HG03045 (cell line): ENCODE data around the gene FHAD1.
"Not testable (repeated sequence)": the region's sequence is repeated elsewhere in the genome, so short reads cannot be mapped to it uniquely, and the experiment has no call there.

ENCODE experiments used
- ATAC-seq: cut with Tn5 transposase; IDR thresholded peaks from one replicate; pipeline ENCODE4 v1.9.1; 2021; ENCODE audit warnings: mild to moderate bottlenecking, moderate library complexity; ENCODE audit not compliant: unreplicated experiment

Gene FHAD1

GRCh38 chr1:15303935-15304334 is 56.9 kb downstream of the FHAD1 start:
- ATAC-seq: no peak

- no peak for ATAC-seq
These were observed 57.9 kb downstream of the FHAD1 start for GRCh38 chr1:15304708-15305467.

GRCh38 chr1:15305468-15305770 is 58.4 kb downstream of the FHAD1 start:
- no peak for ATAC-seq

DNA sequence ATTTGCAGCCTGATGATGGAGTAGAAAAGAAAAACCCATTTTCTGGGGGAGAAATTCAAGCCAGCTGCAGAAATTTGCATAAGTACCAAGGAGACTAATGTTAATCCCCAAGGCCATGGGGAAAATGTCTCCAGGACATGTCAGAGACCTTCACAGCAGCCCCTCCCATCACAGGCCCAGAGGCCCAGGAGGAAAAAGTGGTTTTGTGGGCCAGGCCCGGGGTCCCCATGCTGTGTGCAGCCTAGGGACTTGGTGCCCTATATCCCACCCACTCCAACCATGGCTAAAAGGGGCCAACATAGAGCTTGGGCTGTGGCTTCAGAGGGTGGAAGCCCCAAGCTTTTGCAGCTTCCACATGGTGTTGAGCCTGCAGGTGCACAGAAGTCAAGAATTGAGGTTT is 59.3 kb downstream of the FHAD1 start:
- not testable (repeated sequence) for ATAC-seq

DNA sequence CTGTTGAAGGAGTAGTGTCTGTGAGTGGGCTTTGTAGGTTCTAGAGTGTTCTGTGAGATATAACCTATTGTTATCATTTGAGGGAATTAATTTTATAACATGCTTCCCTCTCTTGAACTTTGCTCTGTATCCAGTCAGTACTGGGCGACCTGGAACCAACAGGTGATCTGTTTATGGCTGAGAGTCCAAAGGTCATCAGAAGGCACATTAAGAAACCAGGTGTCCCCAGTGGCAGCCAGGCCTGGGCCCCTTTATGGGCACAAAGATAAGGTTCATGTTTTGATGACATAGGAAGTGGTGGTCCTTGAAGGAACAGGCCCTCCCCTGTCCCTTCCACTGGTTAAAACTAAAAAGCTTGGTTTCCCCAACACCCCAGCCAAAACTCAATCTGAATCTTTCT is 61.1 kb downstream of the FHAD1 start:
- ATAC-seq: no peak

DNA sequence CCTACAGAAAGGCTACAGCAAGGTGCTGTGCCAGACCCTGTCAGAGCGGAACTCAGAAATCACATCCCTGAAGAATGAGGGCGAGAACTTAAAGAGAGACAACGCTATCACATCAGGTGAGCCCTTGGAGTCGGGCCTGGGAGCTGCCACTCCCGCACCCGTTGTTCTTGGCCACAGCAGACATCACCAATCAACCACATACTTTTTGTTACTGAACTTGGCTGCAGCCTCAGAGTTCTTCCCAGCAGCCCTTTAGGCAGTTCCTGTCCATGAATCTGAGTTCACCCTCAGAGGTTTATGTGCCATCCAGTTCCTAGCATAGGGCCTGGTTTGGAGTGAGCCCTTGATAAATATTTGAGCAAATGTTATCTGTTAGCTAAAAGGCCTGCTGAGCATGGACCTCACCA is 61.6 kb downstream of the FHAD1 start:
- no peak for ATAC-seq

- ATAC-seq: no peak
These were observed 62.7 kb downstream of the FHAD1 start for GRCh38 chr1:15309687-15310086.

- ATAC-seq: no peak
These were observed 63.5 kb downstream of the FHAD1 start for GRCh38 chr1:15310544-15310943.

DNA sequence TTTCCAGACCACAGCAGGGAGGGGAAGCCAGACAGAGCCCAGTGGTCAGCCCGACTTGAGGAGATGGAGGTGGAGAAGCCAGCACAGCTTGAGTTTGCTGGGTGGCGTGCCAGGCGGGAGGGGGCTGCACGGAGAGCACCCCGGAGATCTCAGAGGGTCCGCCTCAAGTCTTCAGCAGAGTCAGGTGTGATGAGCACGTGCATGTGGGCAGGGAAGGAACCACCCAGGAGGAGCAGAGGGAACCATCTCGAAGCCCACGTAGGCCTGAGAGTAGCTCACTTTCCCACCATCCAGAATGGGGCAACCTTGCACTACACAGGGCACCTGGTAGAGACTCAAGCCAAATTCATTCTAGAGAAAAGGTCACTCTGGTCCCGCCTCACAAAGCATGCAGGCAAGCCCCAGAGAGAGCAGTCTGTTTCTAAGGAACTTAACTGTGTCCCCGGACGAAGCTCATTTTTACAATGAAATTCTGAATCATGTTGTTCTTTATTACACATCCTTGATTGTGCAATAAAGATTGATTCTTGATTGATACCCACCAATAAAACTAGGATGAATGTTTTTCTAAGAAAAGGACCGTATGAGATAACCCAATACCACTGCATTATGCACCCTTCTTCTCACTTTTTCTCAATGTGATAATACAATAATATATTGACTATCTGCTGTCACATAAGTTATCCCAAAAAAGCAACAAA is 64.2 kb downstream of the FHAD1 start:
- no peak for ATAC-seq

GRCh38 chr1:15311880-15312279 is 64.9 kb downstream of the FHAD1 start:
- ATAC-seq: no peak

DNA sequence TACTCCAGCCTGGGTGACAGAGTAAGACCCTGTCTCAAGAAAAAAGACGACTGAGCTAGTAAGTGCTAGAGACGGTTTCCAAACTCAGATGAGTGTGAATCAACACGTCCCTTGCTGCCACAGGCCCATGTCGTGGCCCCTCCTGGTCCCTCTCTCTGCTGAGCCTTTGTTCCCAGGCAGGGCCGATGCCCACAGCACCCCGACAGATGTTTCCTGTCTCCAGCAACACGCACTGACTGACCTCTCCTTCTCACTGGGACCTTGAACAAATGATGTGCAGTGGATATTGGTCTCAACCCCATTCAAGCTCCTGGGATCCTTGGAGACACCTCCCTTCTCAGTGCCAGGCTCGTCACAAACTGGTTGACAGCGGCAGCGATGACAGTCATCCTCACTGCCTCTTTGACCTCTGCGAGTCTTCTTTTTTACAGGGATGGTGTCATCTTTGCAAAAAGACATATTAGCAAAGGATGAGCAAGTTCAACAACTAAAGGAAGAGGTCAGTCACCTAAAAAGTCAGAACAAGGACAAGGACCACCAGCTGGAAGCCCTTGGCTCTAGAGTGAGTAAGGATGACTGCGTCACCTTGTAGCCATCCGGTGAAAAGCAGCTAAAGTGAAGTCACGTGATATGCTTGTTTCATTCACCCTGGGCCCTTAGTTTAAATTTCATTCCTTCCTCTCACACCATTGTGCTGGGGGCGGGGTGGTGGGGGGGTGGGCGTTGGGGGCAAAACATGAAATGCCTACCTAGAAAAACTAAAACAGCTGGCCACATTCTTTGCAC is 65.8 kb downstream of the FHAD1 start:
- ATAC-seq: no peak

DNA sequence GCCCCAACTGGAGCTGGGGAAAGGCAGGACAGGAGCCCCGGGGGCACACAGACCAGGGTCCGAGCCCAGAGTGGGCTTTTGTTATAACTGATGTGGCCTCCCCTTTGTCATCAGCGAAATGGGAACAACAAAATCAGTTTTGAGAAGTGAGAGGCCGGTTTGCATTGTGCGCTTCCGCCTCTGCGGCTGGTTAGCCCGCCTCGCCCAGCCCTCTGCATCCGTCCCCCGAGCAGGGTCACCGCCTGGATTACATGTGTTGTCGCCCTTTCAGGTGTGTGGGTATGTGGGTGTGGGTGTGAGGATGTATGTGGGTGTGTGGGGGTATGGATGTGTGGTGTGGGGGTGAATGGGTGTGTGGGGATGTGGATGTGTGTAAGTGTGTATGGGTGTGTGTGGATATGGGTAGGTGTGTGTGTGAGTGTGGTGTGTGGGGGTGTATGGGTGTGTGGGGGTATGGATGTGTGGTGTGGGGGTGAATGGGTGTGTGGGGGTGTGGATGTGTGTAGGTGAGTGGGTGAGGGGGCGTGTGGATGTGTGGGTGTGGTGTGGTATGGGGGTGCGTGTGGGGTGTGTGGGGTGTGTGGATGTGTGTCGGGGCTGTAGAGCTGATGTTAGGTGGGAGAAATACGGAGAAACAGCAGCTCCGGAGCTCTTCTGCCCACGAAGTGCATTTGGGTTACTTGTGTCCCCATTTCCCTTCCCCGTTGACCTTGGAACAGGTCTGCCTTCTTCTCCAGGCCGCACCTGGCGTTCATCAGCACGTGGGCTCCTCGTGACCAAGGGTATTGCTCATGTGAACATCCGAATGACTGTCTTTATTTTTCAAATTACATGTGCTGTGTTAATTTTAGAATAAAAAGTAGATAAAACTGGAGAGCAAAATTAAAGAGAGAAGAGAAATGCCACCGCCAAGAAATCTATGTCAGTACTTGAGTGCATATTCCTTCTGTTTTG is 67.6 kb downstream of the FHAD1 start:
- no peak for ATAC-seq

DNA sequence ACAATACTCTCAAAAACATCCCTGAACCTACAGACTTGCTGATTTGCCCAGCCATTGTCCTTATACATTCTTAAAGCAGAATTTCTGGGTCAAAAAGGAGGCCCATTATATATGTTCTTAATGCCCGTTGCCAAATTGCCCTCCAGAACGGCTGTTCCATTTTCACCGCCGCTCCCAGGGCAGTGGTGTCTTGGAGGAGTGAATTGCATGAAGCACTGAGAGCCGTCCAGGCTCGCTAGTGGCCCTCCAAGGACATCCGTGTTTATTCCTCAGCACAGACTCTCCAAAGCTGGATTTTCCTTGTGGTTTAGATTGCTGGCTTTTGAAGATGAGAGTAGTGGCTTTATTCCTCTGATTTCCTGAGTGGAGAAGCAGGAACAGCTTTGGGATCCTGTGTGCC is 68.8 kb downstream of the FHAD1 start:
- no peak for ATAC-seq

DNA sequence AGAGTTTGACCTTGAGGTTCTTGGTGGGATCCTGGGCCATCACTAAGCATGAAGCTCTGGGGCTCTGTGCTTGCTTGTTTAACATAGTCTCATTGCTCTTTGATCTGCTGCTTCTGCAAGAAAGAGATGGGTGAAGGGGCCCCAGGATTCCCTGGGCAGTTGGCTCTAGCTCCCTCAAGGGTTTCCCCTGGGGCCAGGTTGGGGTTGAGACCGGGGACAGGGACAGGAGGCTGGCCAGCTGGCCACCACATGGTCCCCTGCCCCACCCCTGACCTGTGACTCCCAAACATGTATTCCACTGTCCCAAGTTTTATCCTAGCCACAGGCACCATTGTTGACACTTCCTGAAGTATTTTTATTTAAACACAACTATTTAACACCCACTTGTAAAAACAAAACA is 69.5 kb downstream of the FHAD1 start:
- ATAC-seq: no peak

GRCh38 chr1:15320267-15320666 is 73.2 kb downstream of the FHAD1 start:
- ATAC-seq: no peak

DNA sequence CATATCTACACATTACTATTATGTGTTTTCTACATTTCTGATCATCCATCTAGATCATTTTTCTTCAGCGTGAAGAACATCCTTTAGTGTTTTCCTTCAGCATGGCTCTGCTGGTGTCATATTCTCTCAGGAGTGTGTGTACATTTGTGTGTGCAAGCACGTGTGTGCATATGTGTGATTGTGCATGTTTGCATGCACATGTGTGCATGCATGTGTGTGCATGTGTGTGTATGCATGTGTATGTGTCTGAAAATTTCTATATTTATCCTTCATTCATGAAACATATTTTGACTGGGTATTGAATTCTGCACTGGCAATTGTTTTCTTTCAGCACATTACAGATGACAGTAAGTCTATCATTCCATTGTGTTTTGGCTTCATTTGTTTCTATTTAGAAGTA is 74.6 kb downstream of the FHAD1 start:
- no peak for ATAC-seq

DNA sequence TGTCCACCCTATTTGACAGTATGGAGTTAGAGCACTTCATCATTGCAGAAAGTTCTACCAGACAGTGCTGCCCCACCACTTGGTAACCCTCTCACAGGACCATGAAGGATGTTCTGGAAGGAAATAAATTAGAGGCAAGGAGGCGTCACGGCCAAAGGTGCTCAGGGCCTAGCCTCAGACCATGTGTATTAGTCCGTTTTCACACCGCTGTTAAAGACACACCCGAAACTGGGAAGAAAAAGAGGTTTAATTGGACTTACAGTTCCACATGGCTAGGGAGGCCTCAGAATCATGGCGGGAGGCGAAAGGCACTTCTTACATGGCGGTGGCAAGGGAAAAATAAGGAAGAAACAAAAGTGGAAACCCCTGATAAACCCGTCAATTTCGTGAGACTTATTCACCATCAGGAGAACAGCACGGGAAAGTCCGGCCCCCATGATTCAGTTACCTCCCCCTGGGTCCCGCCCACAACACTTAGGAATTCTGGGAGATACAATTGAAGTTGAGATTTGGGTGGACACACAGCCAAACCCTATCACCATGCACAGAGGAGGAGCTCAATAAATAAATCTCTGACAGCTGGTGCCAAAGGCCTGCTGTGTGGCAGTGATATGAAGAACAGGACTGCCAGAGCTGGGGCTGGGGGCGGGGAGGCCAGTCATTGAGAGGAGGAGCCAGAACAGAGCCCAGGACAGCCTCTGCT is 75.8 kb downstream of the FHAD1 start:
- no peak for ATAC-seq

DNA sequence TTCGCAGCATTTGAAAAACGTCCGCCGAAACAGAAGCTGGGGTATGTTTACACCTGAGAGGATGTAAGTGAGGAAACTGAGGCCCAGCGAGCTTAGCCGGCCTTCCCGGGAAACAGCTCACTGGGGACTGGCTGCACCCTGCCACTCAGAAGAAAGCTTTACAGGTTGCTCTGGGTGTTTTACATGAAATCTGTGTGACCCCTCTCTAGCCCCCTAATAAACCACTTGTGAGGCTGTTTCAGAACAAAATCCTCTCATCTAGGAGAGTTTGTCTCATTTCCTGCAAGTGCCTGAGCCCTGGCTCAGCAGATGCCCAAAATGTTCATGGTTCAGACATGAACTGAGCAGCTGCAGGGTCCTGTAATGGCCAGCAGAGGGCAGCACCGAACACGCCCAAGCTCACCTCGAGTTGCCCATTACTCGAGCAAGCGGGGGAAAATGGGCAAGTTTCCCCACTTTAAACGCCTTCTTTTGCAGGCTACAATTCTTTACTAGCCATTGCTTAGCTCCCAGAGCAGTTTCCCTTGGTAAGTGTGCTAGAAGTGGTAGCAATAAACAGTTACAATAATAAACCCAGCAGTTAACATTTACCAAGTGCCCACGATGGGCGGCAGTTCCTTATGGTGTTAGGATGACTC is 76.4 kb downstream of the FHAD1 start:
- peak; percentile 49 for ATAC-seq

DNA sequence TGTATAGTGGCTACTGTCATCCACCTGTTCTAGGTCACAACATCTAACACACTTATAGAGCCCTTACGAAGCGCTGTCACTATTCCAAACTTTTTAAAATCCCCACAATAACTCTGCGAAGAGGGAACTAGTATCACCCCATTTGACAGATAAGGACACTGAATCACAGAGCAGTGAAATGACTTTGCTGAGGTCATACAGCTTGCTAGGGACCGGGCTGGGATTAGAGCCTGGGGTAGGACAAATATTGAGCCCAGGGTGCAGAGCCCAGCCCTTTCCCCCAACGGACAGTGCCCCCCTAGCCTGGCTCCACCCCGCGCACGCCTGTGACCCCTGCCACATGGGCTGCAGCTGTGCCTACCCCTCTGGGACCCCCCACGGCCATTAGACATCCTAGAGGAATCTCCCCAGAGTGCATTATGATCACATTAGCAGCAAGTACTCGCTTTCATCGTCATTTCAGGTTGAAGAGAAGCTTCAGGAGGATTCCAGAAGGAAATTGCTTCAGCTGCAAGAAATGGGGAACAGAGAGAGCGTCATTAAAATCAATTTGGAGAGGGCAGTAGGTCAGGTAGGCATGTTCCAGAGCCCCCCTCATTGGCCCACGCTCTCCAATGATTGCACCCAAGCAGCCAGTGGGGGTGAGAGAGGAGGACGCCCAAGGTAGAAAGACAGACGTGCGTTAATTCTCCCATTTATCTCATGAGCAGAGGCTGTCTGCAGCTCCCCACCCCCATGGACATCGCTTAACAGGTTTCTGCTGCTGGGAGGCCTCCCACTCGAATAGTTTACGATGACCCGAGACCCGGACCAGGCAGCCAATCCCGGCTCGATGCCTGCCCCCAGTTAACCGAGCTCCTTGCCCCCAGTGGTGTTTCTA is 77.2 kb downstream of the FHAD1 start:
- ATAC-seq: no peak
